GM12892 (cell line): ENCODE results near the gene ALDH1A1.

ENCODE experiments used
- POLR2A ChIP-seq: IDR thresholded peaks from 2 replicates; pipeline ENCODE4 v1.6.1; 2011; ENCODE audit warnings: low read depth, low read length, control low read depth
- POLR2AphosphoS5 ChIP-seq: IDR thresholded peaks from 2 replicates; pipeline ENCODE4 v1.6.1; 2011; ENCODE audit warnings: low read depth, low read length, control low read depth
- TAF1 ChIP-seq: IDR thresholded peaks from 2 replicates; pipeline ENCODE4 v1.6.1; 2011; ENCODE audit warnings: low read depth, mild to moderate bottlenecking, control low read depth, low read length, borderline replicate concordance

- no peak for TF ChIP-seq TAF1
- no peak for TF ChIP-seq POLR2A
- no peak for TF ChIP-seq POLR2AphosphoS5
Measured at GRCh38 chr9:72978744-72979143, 25.9 kb upstream of the ALDH1A1 start.
